AG09319 (cell line): ENCODE measurements around the gene CNIH2.

ENCODE experiments used
- DNase-seq: peaks from one replicate; pipeline ENCODE4 v3.0.0-alpha.2; 2010; ENCODE audit warnings: low read depth; ENCODE audit errors: extremely low read depth
- CTCF ChIP-seq: IDR thresholded peaks from 2 replicates; pipeline ENCODE4 v1.5.1; 2011; ENCODE audit warnings: low read depth, mild to moderate bottlenecking, inconsistent platforms, low read length, moderate library complexity

Gene CNIH2

GRCh38 chr11:66264914-66265313 lies 13.1 kb upstream of the CNIH2 start:
- TF ChIP-seq CTCF: peak; percentile 25
- no peak for DNase-seq

- DNase-seq: no peak
- no peak for TF ChIP-seq CTCF
Measured at GRCh38 chr11:66265531-66266377, 12.2 kb upstream of the CNIH2 start.

GRCh38 chr11:66266378-66267038 lies 11.5 kb upstream of the CNIH2 start:
- no peak for DNase-seq
- no peak for TF ChIP-seq CTCF

GRCh38 chr11:66267039-66267378 lies 11.0 kb upstream of the CNIH2 start:
- TF ChIP-seq CTCF: no peak; the same call in 1 of the 2 replicates
- no peak for DNase-seq

- peak; percentile 74 for DNase-seq
- TF ChIP-seq CTCF: no peak; the same call in 1 of the 2 replicates
Measured at GRCh38 chr11:66267379-66268243, 10.4 kb upstream of the CNIH2 start.

GRCh38 chr11:66268244-66268951 lies 9.6 kb upstream of the CNIH2 start, which contains the start of gene RAB1B:
Gene RAB1B (plus strand): TSS chr11:66268639. CDS start chr11:66268680, 41 bp downstream.
- TF ChIP-seq CTCF: no peak
- DNase-seq: peak; percentile 99
